Measurements from ENCODE around the gene CACNA2D4. TPM values are rescaled to one million over a fixed set of nuclear protein-coding genes. Genes with fewer than 3 reads are reported as not detected.
A peak's percentile ranks its signal among the peaks of the same experiment; 100 is the strongest.

The CACNA2D4 gene
- total and polyA plus RNA-seq, 2 of the 13 experiments (the other 11 are each of a cell fraction or from before 2014, with no cell fraction given), result 14.2 to 136 TPM

- intact Hi-C loops (cut with micrococcal nuclease; ENCODE audit: unreplicated experiment) (no loop called here), in situ Hi-C loops (cut with HindIII; ENCODE audit: extremely low pct_ligation_motif_present, low pct_unique_long_range_greater_than_20kb) (loop anchor here (10.0 kb wide), 1 partner anchor 229 kb away; no protein-coding TSS in a partner anchor)
- ATAC-seq (no peak), FAIRE-seq (no peak), DNase-seq (ENCODE audit: low spot score) (no peak)
- WGBS (ENCODE audit: low lambda C conversion rate), result 95% methylated on average over 16 of the region's 16 CpGs
- CTCF ChIA-PET (ENCODE audit: low intra/inter-chr PET ratio, low total read pairs), result no interaction called here
- Histone ChIP-seq H2AFZ (ENCODE audit: low read length) (no peak overlapping the region), H3K79me2 (ENCODE audit: insufficient read depth, low read length) (peaks cover 2% of the 10 kb centered on the region), H3K9ac (ENCODE audit: insufficient read depth, low read depth, low read length) (no peak overlapping the region), H3K4me3 (replicated peaks in 1 of 3; ENCODE audit: insufficient read depth in 1 of 3, low read depth in 2 of 3, low read length in 3 of 3) (no peak overlapping the region), H3K4me2 (ENCODE audit: low read depth, low read length) (no peak overlapping the region), H3K4me1 (ENCODE audit: insufficient read depth, low read length) (peaks cover 60% of the 10 kb centered on the region), H3K27me3 (ENCODE audit: control insufficient read depth in 1 of 2, insufficient read depth in 2 of 2, low read length in 2 of 2) (no peaks in the 10 kb centered on the region), H3K9me3 (ENCODE audit: low read length) (no peaks in the 10 kb centered on the region), H3K27ac (ENCODE audit: extremely low read length, insufficient read depth, low read length) (no peak overlapping the region), H3K36me3 (replicated peaks in 1 of 2; ENCODE audit: control insufficient read depth in 1 of 2, insufficient read depth in 2 of 2, low read length in 2 of 2) (no peaks in the 10 kb centered on the region), H4K20me1 (ENCODE audit: insufficient read depth, low read length) (no peaks in the 10 kb centered on the region)
- TF ChIP-seq AGO2 (optimal IDR thresholded peaks at IDR 0.05; ENCODE audit: low read depth, low read length) (peak; percentile 2), MED8 (CRISPR knock-in tag; IDR thresholded peaks at IDR 0.05; ENCODE audit: insufficient replicate concordance) (no peak)
- no TSS peak for BruUV-seq (replicated peaks)
- POLR2A ChIA-PET, result no interaction called here
Observed at GRCh38 chr12:1805441-1806081, 112.9 kb downstream of the CACNA2D4 start.

GRCh38 chr12:1804545-1805332 is 113.7 kb downstream of the CACNA2D4 start:
- no peak overlapping the region for H3K4me2 ChIP-seq (ENCODE audit: low read depth, low read length)
- H3K27me3 ChIP-seq (ENCODE audit: control insufficient read depth in 1 of 2, insufficient read depth in 2 of 2, low read length in 2 of 2), result no peaks in the 10 kb centered on the region
- ChIA-PET CTCF (ENCODE audit: low intra/inter-chr PET ratio, low total read pairs) (no interaction called here), POLR2A (no interaction called here)
- H3K36me3 ChIP-seq (replicated peaks in 1 of 2; ENCODE audit: control insufficient read depth in 1 of 2, insufficient read depth in 2 of 2, low read length in 2 of 2), result peaks cover 0 to under 1% of the 10 kb centered on the region in 2 experiments; a peak in 2 of 5 replicates
- intact Hi-C loops (cut with micrococcal nuclease; ENCODE audit: unreplicated experiment), result no loop called here
- H3K4me1 ChIP-seq (ENCODE audit: insufficient read depth, low read length), result peaks cover 52% of the 10 kb centered on the region
- H3K9me3 ChIP-seq (ENCODE audit: low read length), result no peaks in the 10 kb centered on the region
- no peak overlapping the region for H3K4me3 ChIP-seq (replicated peaks in 1 of 3; ENCODE audit: insufficient read depth in 1 of 3, low read depth in 2 of 3, low read length in 3 of 3)
- ATAC-seq, result peak; percentile 78
- no peak overlapping the region for H3K27ac ChIP-seq (ENCODE audit: extremely low read length, insufficient read depth, low read length)
- H3K9ac ChIP-seq (ENCODE audit: insufficient read depth, low read depth, low read length), result no peak overlapping the region
- in situ Hi-C loops (cut with HindIII; ENCODE audit: extremely low pct_ligation_motif_present, low pct_unique_long_range_greater_than_20kb), result loop anchor here (10.0 kb wide), 1 partner anchor 230 kb away; no protein-coding TSS in a partner anchor
- no peaks in the 10 kb centered on the region for H4K20me1 ChIP-seq (ENCODE audit: insufficient read depth, low read length)
- 74% methylated on average over 25 of the region's 25 CpGs for WGBS (ENCODE audit: low lambda C conversion rate)
- no TSS peak for BruUV-seq (replicated peaks)
- peak; percentile 69 for DNase-seq (ENCODE audit: low spot score)
- no peak overlapping the region for H2AFZ ChIP-seq (ENCODE audit: low read length)
- FAIRE-seq, result peak; percentile 50
- no peaks in the 10 kb centered on the region for H3K79me2 ChIP-seq (ENCODE audit: insufficient read depth, low read length)
- TF ChIP-seq ELF4 (CRISPR knock-in tag; IDR thresholded peaks at IDR 0.05; ENCODE audit: borderline replicate concordance) (peak; percentile 47; the same call in 1 of the 2 replicates), ZNF121 (CRISPR knock-in tag; IDR thresholded peaks at IDR 0.05) (no peak), ZNF883 (CRISPR knock-in tag; IDR thresholded peaks at IDR 0.05; ENCODE audit: not compliant biosample characterization) (no peak), NFYC (CRISPR knock-in tag; IDR thresholded peaks at IDR 0.05) (peak; percentile 95), ZNF616 (CRISPR knock-in tag; IDR thresholded peaks at IDR 0.05; ENCODE audit: low read depth) (no peak), ETV5 (CRISPR knock-in tag; IDR thresholded peaks at IDR 0.05; ENCODE audit: borderline replicate concordance) (peak; percentile 25; the same call in 1 of the 2 replicates), BATF2 (CRISPR knock-in tag; IDR thresholded peaks at IDR 0.05) (no peak), CREM (IDR thresholded peaks at IDR 0.05) (peak; percentile 53; the same call in 1 of the 2 replicates), CREM (CRISPR knock-in tag; IDR thresholded peaks at IDR 0.05) (no peak)
